T-helper 2 cell treated with Interferon-gamma antibody and Interleukin-4, amounts not matched to agents 5 μg/mL and 100 μg/mL, for 36 hours (primary cell): ENCODE measurements around the gene SLC38A8.

Source experiments
- DNase-seq: peaks from one replicate; pipeline ENCODE4 v3.0.0; 2021; ENCODE audit warnings: low spot score
- H3K27ac Mint-ChIP-seq: one replicate; pipeline ENCODE4 v1.8.0; 2021; ENCODE audit warnings: mild to moderate bottlenecking, mixed read lengths
- H3K27me3 Mint-ChIP-seq: one replicate; pipeline ENCODE4 v1.8.0; 2021; ENCODE audit warnings: low read depth, mixed read lengths
- H3K36me3 Mint-ChIP-seq: one replicate; pipeline ENCODE4 v1.8.0; 2021; ENCODE audit warnings: low read depth, mixed read lengths
- H3K4me1 Mint-ChIP-seq: one replicate; pipeline ENCODE4 v1.8.0; 2021; ENCODE audit warnings: low read depth, mixed read lengths
- H3K4me3 Mint-ChIP-seq: one replicate; pipeline ENCODE4 v1.8.0; 2022; ENCODE audit warnings: mild to moderate bottlenecking, moderate library complexity, mixed read lengths
- H3K9me3 Mint-ChIP-seq: one replicate; pipeline ENCODE4 v1.8.0; 2021; ENCODE audit warnings: mixed read lengths

SLC38A8 gene

GRCh38 chr16:83978401-83978904 lies 64.1 kb downstream of the SLC38A8 start:
- Mint-ChIP-seq H3K36me3 (no peaks in the 10 kb centered on the region), H3K27me3 (no peaks in the 10 kb centered on the region), H3K4me1 (no peaks in the 10 kb centered on the region), H3K4me3 (no peak overlapping the region), H3K9me3 (peaks cover 9% of the 10 kb centered on the region), H3K27ac (no peak overlapping the region)
- DNase-seq: no peak

- peaks cover 9% of the 10 kb centered on the region for H3K9me3 Mint-ChIP-seq
- no peaks in the 10 kb centered on the region for H3K36me3 Mint-ChIP-seq
- no peaks in the 10 kb centered on the region for H3K27me3 Mint-ChIP-seq
- no peak overlapping the region for H3K27ac Mint-ChIP-seq
- no peak for DNase-seq
- no peaks in the 10 kb centered on the region for H3K4me1 Mint-ChIP-seq
- no peak overlapping the region for H3K4me3 Mint-ChIP-seq
Observed at GRCh38 chr16:83977056-83977815, 65.4 kb downstream of the SLC38A8 start.

GRCh38 chr16:83975590-83976260 lies 66.9 kb downstream of the SLC38A8 start:
- peaks cover 9% of the 10 kb centered on the region for H3K9me3 Mint-ChIP-seq
- no peak overlapping the region for H3K27ac Mint-ChIP-seq
- DNase-seq: no peak
- H3K27me3 Mint-ChIP-seq: peaks cover 2% of the 10 kb centered on the region
- H3K4me3 Mint-ChIP-seq: no peak overlapping the region
- H3K36me3 Mint-ChIP-seq: no peaks in the 10 kb centered on the region
- H3K4me1 Mint-ChIP-seq: no peaks in the 10 kb centered on the region

- Mint-ChIP-seq H3K36me3 (no peaks in the 10 kb centered on the region), H3K27me3 (peaks cover 9% of the 10 kb centered on the region), H3K27ac (no peak overlapping the region), H3K4me3 (no peak overlapping the region), H3K4me1 (no peaks in the 10 kb centered on the region), H3K9me3 (peaks cover 9% of the 10 kb centered on the region)
- DNase-seq: no peak
Observed at GRCh38 chr16:83974475-83974874, 68.1 kb downstream of the SLC38A8 start.

- H3K27me3 Mint-ChIP-seq: peaks cover 13% of the 10 kb centered on the region
- H3K36me3 Mint-ChIP-seq: no peaks in the 10 kb centered on the region
- H3K9me3 Mint-ChIP-seq: peaks cover 7% of the 10 kb centered on the region
- no peak for DNase-seq
- H3K27ac Mint-ChIP-seq: no peak overlapping the region
- H3K4me1 Mint-ChIP-seq: no peaks in the 10 kb centered on the region
- no peak overlapping the region for H3K4me3 Mint-ChIP-seq
Observed at GRCh38 chr16:83973581-83974385, 68.8 kb downstream of the SLC38A8 start.

- Mint-ChIP-seq H3K27ac (no peak overlapping the region), H3K9me3 (no peaks in the 10 kb centered on the region), H3K4me1 (no peaks in the 10 kb centered on the region), H3K36me3 (no peaks in the 10 kb centered on the region), H3K27me3 (peaks cover 13% of the 10 kb centered on the region), H3K4me3 (no peak overlapping the region)
- no peak for DNase-seq
Observed at GRCh38 chr16:83973077-83973476, 69.5 kb downstream of the SLC38A8 start.

- H3K27me3 Mint-ChIP-seq: peaks cover 16% of the 10 kb centered on the region
- no peak overlapping the region for H3K27ac Mint-ChIP-seq
- no peak for DNase-seq
Observed at GRCh38 chr16:83972256-83973008, 70.2 kb downstream of the SLC38A8 start.

GRCh38 chr16:83971165-83972130 lies 71.1 kb downstream of the SLC38A8 start:
- no peaks in the 10 kb centered on the region for H3K36me3 Mint-ChIP-seq
- DNase-seq: no peak
- peaks cover 3% of the 10 kb centered on the region for H3K4me1 Mint-ChIP-seq
- peaks cover 18% of the 10 kb centered on the region for H3K27me3 Mint-ChIP-seq
- H3K4me3 Mint-ChIP-seq: no peak overlapping the region
- H3K9me3 Mint-ChIP-seq: no peaks in the 10 kb centered on the region
- no peak overlapping the region for H3K27ac Mint-ChIP-seq

More at GRCh38 chr16:83972256-83973008, 70.2 kb downstream of the SLC38A8 start:
- Mint-ChIP-seq H3K4me3 (no peak overlapping the region), H3K9me3 (no peaks in the 10 kb centered on the region), H3K36me3 (no peaks in the 10 kb centered on the region), H3K4me1 (peaks cover 3% of the 10 kb centered on the region)

- peaks cover 3% of the 10 kb centered on the region for H3K4me1 Mint-ChIP-seq
- DNase-seq: no peak
- no peaks in the 10 kb centered on the region for H3K9me3 Mint-ChIP-seq
- no peak overlapping the region for H3K4me3 Mint-ChIP-seq
- no peak overlapping the region for H3K27ac Mint-ChIP-seq
- H3K36me3 Mint-ChIP-seq: no peaks in the 10 kb centered on the region
- peaks cover 18% of the 10 kb centered on the region for H3K27me3 Mint-ChIP-seq
Observed at GRCh38 chr16:83970430-83970815, 72.2 kb downstream of the SLC38A8 start.

- peaks cover 18% of the 10 kb centered on the region for H3K27me3 Mint-ChIP-seq
- H3K36me3 Mint-ChIP-seq: no peaks in the 10 kb centered on the region
- H3K27ac Mint-ChIP-seq: no peak overlapping the region
- DNase-seq: no peak
- H3K4me1 Mint-ChIP-seq: peaks cover 3% of the 10 kb centered on the region
- no peaks in the 10 kb centered on the region for H3K9me3 Mint-ChIP-seq
- H3K4me3 Mint-ChIP-seq: no peak overlapping the region
Observed at GRCh38 chr16:83969771-83970429, 72.7 kb downstream of the SLC38A8 start.

GRCh38 chr16:83968891-83969649 lies 73.5 kb downstream of the SLC38A8 start:
- no peak overlapping the region for H3K4me3 Mint-ChIP-seq
- peaks cover 18% of the 10 kb centered on the region for H3K27me3 Mint-ChIP-seq
- H3K9me3 Mint-ChIP-seq: no peaks in the 10 kb centered on the region
- DNase-seq: no peak
- H3K4me1 Mint-ChIP-seq: peaks cover 3% of the 10 kb centered on the region
- no peaks in the 10 kb centered on the region for H3K36me3 Mint-ChIP-seq
- no peak overlapping the region for H3K27ac Mint-ChIP-seq
